GM12878 (cell line): ENCODE results near the gene PISD. TPM values are rescaled to one million over a fixed set of nuclear protein-coding genes. Genes with fewer than 3 reads are reported as not detected.

Source experiments
- ATAC-seq: fragments of 200-7000 bp; cut with Tn5 transposase; 3 replicates; pipeline ENCODE4 v1.9.1; 2020; ENCODE audit warnings: mild to moderate bottlenecking, moderate library complexity
- BruUV-seq: library from RNA; stranded (reverse); fragments of 400-500 nt; replicated peaks from 2 replicates; lab custom pipeline; 2021; lab: Mats Ljungman, UMichigan
- CTCF ChIA-PET: fragments of 300-600 bp; sonication (Branson Sonifier 250); formaldehyde crosslinking; extraction: SDS; loops from one replicate; lab custom pipeline; 2021; ENCODE audit warnings: inconsistent platforms; lab: Yijun Ruan, JAX
- POLR2A ChIA-PET: fragments of 350-600 bp; formaldehyde crosslinking; extraction: SDS; loops from one replicate; lab custom pipeline; 2021; ENCODE audit warnings: inconsistent platforms; lab: Charles Lee
- RAD21 ChIA-PET: fragments of 300-600 bp; sonication (Branson Sonifier 250); formaldehyde crosslinking; loops from one replicate; lab custom pipeline; 2023; ENCODE audit warnings: antibody characterized with exemption; ENCODE audit not compliant: unreplicated experiment; lab: Charles Lee
- SMC1A ChIA-PET: fragments of 300-600 bp; sonication (Branson Sonifier 250); formaldehyde crosslinking; loops from one replicate; lab custom pipeline; 2023; ENCODE audit not compliant: unreplicated experiment, uncharacterized antibody; lab: Charles Lee
- DNase-seq: peaks from one replicate; pipeline ENCODE4 v3.0.0-alpha.2; 2011; ENCODE audit warnings: low read depth, low spot score
- FAIRE-seq: peaks from 3 replicates; lab custom pipeline; 2011; peaks lifted over from hg19 to GRCh38; lab: Jason Lieb, UNC
- H2AFZ ChIP-seq: 2 replicates; pipeline ENCODE4 v1.6.0; 2011; ENCODE audit warnings: low read depth, low read length, control low read depth; ENCODE audit not compliant: control insufficient read depth
- H3K27ac ChIP-seq: 2 replicates; pipeline ENCODE4 v1.5.1; 2011; ENCODE audit warnings: control low read depth; ENCODE audit not compliant: control insufficient read depth, insufficient read depth
- H3K27me3 ChIP-seq, 2 experiments: replicated peaks in 1 of 2; 2 replicates each; pipeline versions ENCODE4 v1.6.0 to v1.6.1; 2011; ENCODE audit warnings: low read length in 1 of 2; ENCODE audit not compliant: control insufficient read depth in 2 of 2, insufficient read depth in 2 of 2
- H3K36me3 ChIP-seq, 2 experiments: 2 replicates each; pipeline ENCODE4 v1.5.1; 2011; ENCODE audit warnings: low read length in 1 of 2; ENCODE audit not compliant: control insufficient read depth in 2 of 2, insufficient read depth in 2 of 2
- H3K4me1 ChIP-seq: 2 replicates; pipeline ENCODE4 v1.6.1; 2011; ENCODE audit warnings: mild to moderate bottlenecking, low read length, moderate library complexity, mixed read lengths; ENCODE audit not compliant: control insufficient read depth, insufficient read depth
- H3K4me2 ChIP-seq: 2 replicates; pipeline ENCODE4 v1.6.0; 2011; ENCODE audit warnings: control low read depth; ENCODE audit not compliant: control insufficient read depth, insufficient read depth
- H3K4me3 ChIP-seq: fragments of 200-600 bp; sonication (generic); 2 replicates; pipeline ENCODE4 v1.5.1; 2016
- H3K79me2 ChIP-seq: 2 replicates; pipeline ENCODE4 v1.6.0; 2011; ENCODE audit warnings: low read length; ENCODE audit not compliant: control insufficient read depth, insufficient read depth
- H3K9ac ChIP-seq: 2 replicates; pipeline ENCODE4 v1.8.0; 2011; ENCODE audit warnings: low read length, control low read depth, mixed read lengths; ENCODE audit not compliant: control insufficient read depth, insufficient read depth
- H3K9me3 ChIP-seq: replicated peaks from 3 replicates; pipeline ENCODE4 v1.5.1; 2011; ENCODE audit warnings: mild to moderate bottlenecking, low read length; ENCODE audit not compliant: control insufficient read depth, insufficient read depth
- H4K20me1 ChIP-seq: 2 replicates; pipeline ENCODE4 v1.6.0; 2011; ENCODE audit not compliant: control insufficient read depth, insufficient read depth
- MEF2A ChIP-seq: IDR thresholded peaks from 2 replicates; pipeline ENCODE4 v1.6.1; 2011; ENCODE audit warnings: low read depth, mild to moderate bottlenecking, low read length, moderate library complexity; ENCODE audit not compliant: insufficient read depth
- MLLT1 ChIP-seq: fragments of 450-650 bp; IDR thresholded peaks from 2 replicates; pipeline ENCODE4 v1.6.1; 2016; ENCODE audit warnings: mild to moderate bottlenecking
- RAD51 ChIP-seq: fragments of 450-650 bp; IDR thresholded peaks from 2 replicates; pipeline ENCODE4 v1.6.1; 2016; ENCODE audit warnings: moderate library complexity, mild to moderate bottlenecking, inconsistent platforms
- ZNF24 ChIP-seq: fragments of 450-650 bp; IDR thresholded peaks from 2 replicates; pipeline ENCODE4 v1.6.1; 2017; ENCODE audit warnings: antibody characterized with exemption, mild to moderate bottlenecking
- WGBS: methylation state at CpG from one replicate; pipeline ENCODE4 v1.1.6; 2016; ENCODE audit warnings: low lambda C conversion rate; ENCODE audit not compliant: insufficient replicate concordance, insufficient coverage; ENCODE audit errors: missing lambda C conversion rate; 5-methylcytosine and 5-hydroxymethylcytosine counted together
- in situ Hi-C: fragments of 300-500 bp; cut with MboI; formaldehyde crosslinking; loops from 9 replicates; pipeline ENCODE4 v1.14.3; 2018; ENCODE audit warnings: mixed read lengths
- intact Hi-C: fragments of 100-400 bp; cut with micrococcal nuclease; formaldehyde crosslinking; loops from one replicate; pipeline ENCODE4 v1.14.2; 2022; ENCODE audit not compliant: unreplicated experiment
- polyA plus RNA-seq, 11 experiments: library from polyadenylated mRNA; depleted of rRNA in 4 of 11; unstranded in 6 of 11; stranded (reverse) in 5 of 11; fragments of >200 nt; fragmentation: Nextera tagmentation in 4 of 11; fragmentation: Illumina TruSeq in 1 of 11; extraction: Ambion mirVana in 4 of 11; extraction: Trizol in 1 of 11; gene quantifications; 1 replicate in 1 of 11; 2 replicates in 10 of 11; pipeline versions ENCODE4 v1.2.1 to v1.2.3, GENCODE V29; 2011 to 2016; ENCODE audit warnings: inconsistent platforms in 2 of 11, missing spikeins in 2 of 11, low read depth in 1 of 11
- total RNA-seq, 4 experiments: library from RNA; depleted of rRNA in 3 of 4; stranded (reverse); fragments of >200 nt in 3 of 4; fragmentation: Illumina TruSeq in 1 of 4; extraction: Trizol in 1 of 4; gene quantifications; 2 replicates each; pipeline versions ENCODE4 v1.2.1 to v1.2.3, GENCODE V29; 2013 to 2021
- TF ChIP-seq, protein P1 (sequence below): fragments of 450-650 bp; formaldehyde crosslinking; IDR thresholded peaks from 2 replicates; pipeline ENCODE4 v1.4.0; 2020; ENCODE audit warnings: mild to moderate bottlenecking, moderate library complexity
- TF ChIP-seq, protein P2 (sequence below): fragments of 450-650 bp; IDR thresholded peaks from 2 replicates; pipeline ENCODE4 v1.6.1; 2017; ENCODE audit warnings: mild to moderate bottlenecking, low read depth, inconsistent platforms; ENCODE audit not compliant: poor library complexity, severe bottlenecking

Gene PISD
- total and polyA plus RNA-seq, 10 of the 15 experiments (the other 5 are each of a cell fraction or from before 2014, with no cell fraction given), result 25.8 to 62.7 (median 45.8) TPM

- SMC1A ChIA-PET, result no interaction called here
- H3K9ac ChIP-seq, result no peak overlapping the region
- no peak for ATAC-seq
- H4K20me1 ChIP-seq, result no peaks in the 10 kb centered on the region
- WGBS, result 85% methylated on average over 3 of the region's 3 CpGs
- H3K4me1 ChIP-seq, result peaks cover 7% of the 10 kb centered on the region
- no peaks in the 10 kb centered on the region for H3K9me3 ChIP-seq
- no peak overlapping the region for H3K4me3 ChIP-seq
- H3K79me2 ChIP-seq, result no peaks in the 10 kb centered on the region
- in situ Hi-C loops (no loop called here), intact Hi-C loops (no loop called here)
- TF ChIP-seq ZNF24 (no peak), MEF2A (no peak), RAD51 (no peak), MLLT1 (no peak)
- TF ChIP-seq, protein P1, sequence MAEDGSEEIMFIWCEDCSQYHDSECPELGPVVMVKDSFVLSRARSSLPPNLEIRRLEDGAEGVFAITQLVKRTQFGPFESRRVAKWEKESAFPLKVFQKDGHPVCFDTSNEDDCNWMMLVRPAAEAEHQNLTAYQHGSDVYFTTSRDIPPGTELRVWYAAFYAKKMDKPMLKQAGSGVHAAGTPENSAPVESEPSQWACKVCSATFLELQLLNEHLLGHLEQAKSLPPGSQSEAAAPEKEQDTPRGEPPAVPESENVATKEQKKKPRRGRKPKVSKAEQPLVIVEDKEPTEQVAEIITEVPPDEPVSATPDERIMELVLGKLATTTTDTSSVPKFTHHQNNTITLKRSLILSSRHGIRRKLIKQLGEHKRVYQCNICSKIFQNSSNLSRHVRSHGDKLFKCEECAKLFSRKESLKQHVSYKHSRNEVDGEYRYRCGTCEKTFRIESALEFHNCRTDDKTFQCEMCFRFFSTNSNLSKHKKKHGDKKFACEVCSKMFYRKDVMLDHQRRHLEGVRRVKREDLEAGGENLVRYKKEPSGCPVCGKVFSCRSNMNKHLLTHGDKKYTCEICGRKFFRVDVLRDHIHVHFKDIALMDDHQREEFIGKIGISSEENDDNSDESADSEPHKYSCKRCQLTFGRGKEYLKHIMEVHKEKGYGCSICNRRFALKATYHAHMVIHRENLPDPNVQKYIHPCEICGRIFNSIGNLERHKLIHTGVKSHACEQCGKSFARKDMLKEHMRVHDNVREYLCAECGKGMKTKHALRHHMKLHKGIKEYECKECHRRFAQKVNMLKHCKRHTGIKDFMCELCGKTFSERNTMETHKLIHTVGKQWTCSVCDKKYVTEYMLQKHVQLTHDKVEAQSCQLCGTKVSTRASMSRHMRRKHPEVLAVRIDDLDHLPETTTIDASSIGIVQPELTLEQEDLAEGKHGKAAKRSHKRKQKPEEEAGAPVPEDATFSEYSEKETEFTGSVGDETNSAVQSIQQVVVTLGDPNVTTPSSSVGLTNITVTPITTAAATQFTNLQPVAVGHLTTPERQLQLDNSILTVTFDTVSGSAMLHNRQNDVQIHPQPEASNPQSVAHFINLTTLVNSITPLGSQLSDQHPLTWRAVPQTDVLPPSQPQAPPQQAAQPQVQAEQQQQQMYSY (CRISPR knock-in tag), result no peak
- TF ChIP-seq, protein P2, sequence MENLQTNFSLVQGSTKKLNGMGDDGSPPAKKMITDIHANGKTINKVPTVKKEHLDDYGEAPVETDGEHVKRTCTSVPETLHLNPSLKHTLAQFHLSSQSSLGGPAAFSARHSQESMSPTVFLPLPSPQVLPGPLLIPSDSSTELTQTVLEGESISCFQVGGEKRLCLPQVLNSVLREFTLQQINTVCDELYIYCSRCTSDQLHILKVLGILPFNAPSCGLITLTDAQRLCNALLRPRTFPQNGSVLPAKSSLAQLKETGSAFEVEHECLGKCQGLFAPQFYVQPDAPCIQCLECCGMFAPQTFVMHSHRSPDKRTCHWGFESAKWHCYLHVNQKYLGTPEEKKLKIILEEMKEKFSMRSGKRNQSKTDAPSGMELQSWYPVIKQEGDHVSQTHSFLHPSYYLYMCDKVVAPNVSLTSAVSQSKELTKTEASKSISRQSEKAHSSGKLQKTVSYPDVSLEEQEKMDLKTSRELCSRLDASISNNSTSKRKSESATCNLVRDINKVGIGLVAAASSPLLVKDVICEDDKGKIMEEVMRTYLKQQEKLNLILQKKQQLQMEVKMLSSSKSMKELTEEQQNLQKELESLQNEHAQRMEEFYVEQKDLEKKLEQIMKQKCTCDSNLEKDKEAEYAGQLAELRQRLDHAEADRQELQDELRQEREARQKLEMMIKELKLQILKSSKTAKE, result no peak
- FAIRE-seq, result no peak
- no peak overlapping the region for H2AFZ ChIP-seq
- H3K27me3 ChIP-seq, result no peaks in the 10 kb centered on the region
- RAD21 ChIA-PET, result no interaction called here
- H3K27ac ChIP-seq, result no peak overlapping the region
- POLR2A ChIA-PET, result interaction anchor here (0.7 kb wide), 1 partner anchor 209 kb away, joined by 4 read pairs; no protein-coding TSS in a partner anchor
- H3K36me3 ChIP-seq, result peaks cover 5 to 22% of the 10 kb centered on the region in 2 experiments; a peak in 3 of 4 replicates
- CTCF ChIA-PET, result interaction anchor here (1.2 to 1.3 kb wide), 2 partner anchors 10 to 26 kb away, joined by 4 read pairs; no protein-coding TSS in a partner anchor
- no TSS peak for BruUV-seq
- no peak for DNase-seq
- H3K4me2 ChIP-seq, result no peak overlapping the region
Measured at GRCh38 chr22:31691408-31691807, 29.4 kb upstream of the PISD start.
